ENCODE data around the gene ZBTB21.

Gene ZBTB21

DNA sequence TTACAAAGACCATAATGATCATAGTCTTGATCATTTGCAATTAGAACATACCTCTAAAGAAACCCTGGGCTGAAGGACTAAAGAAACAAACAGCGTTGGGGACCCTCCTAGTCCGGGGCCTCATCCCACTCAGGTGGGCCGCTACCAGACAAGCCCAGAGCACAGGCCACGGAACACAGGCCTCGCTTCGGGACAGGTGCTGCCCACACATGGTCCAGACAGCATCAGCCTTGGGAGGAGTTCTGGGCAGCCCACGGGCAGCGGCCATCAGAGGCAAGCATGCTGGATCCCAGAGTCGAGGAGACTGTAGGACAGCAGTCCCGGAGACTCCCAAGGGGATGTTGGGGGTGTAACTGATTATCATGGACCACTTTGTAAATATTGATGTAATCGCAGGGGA lies 61.3 kb downstream of the ZBTB21 start:
- no peak for DNase-seq

DNA sequence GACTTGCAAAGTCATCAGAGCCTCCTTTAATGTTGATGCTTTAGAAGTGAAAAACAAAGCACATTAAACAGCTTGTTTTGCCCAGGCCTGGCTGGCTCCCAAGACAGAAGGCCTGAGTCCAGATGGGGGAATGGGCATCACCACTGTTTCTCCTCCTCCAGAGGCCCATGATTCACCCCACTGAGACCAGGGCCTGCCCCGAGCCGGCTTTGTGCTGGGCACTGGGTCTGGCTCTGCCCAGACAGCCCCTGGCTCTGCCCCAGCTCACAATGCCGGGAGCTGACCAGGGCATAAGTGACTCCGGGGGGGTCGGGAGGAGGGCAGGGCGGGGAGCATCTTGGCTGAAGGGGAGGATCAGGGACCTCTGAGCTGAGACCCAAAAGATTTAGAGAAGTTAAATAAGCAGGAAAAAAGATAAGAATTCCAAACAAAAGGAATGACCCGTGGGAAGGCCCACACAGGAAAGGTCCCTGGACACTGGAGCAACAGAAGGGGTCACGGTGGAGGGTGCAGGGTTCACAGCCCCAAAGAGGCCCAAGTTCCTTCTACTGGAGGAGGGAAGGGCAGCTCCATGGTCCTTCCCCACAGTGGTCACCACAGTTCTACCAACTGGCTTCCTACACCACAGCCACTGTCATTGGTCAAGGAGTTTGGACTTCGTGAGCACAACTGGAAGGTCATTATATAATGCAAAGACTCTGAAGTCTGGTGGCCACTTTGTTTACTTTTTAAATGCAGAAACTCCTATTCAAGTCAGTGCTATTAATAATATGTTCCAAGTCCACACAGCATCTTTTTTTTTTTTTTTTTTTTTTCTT lies 61.9 kb downstream of the ZBTB21 start:
- peak; percentile 29 for DNase-seq

DNA sequence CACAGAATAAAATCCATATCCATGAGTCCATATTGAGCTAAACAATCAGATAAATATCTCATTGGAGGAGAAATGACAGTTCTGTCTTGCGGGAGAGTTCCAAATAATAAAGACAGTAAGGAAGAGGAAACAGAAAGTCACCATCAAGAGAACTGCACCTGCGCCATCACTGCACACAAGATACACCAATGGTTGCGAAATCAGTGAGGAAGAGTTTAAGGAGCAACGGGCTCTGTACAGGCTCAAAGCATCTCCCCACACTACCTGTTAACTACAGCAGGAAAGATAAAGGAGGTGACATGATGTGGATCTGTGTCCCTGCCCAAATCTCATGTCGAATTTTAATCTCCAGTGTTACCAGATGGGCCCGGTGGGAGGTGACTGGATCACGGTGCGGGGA lies 64.2 kb downstream of the ZBTB21 start:
- no peak for DNase-seq

DNA sequence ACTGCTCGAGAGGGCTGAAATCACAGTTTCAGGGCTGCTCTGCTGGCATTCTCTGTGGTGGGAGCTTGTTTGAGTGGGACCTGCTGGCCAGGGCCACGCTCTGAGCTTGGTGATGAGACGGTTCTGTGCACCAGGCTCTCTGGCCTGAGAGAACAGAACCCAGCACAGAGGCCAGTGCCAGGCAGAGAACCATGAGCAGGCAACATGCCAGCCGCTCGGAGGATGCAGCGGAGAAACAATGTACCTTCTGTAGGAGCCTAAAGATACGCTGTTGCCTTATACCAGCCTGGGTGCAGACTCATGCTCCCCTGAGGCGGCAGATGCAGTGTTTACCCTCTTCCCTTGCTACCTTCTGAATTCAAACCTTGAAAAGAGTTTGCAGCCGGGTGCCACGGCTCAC lies 66.3 kb downstream of the ZBTB21 start:
- DNase-seq: no peak

DNA sequence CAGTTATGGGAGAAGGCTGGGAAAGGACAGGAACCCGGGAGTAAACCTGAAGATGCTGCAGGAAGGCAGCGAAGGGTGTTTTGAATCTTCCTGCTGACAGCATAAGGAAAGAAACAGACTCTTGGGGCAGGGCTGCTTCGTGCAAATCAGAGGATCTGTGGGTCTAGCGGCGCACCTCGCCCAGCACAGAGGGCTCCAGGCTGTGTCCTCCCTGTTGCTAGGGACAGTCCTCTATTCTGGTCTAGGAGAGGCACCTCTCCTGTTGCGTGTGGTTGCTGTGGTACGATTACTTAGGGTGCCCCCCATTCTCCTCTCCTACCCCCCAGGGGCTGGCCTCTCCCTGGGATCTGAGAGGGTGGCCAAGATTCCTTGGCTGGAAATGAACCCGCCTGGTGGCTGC lies 67.7 kb downstream of the ZBTB21 start:
- no peak for DNase-seq

DNA sequence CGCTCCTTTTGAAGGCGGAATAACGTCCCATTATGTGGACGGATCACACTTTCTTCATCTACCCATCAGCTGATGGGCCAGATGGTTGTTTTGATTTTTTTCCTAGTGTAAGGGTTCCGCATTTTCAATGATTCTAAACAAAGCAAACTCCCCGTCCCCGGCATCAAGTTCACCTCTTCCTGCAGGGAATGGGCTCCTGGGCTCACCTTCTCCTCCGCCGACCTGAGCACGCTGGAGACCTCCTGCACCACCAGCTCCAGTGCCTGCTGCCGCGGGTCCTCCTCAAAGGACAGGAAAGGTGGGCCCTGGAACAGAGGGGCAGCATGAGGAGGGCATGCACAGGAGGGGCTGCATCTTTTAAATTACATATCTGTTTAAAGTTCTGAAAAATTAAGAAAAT lies 68.2 kb downstream of the ZBTB21 start:
- no peak for DNase-seq

DNA sequence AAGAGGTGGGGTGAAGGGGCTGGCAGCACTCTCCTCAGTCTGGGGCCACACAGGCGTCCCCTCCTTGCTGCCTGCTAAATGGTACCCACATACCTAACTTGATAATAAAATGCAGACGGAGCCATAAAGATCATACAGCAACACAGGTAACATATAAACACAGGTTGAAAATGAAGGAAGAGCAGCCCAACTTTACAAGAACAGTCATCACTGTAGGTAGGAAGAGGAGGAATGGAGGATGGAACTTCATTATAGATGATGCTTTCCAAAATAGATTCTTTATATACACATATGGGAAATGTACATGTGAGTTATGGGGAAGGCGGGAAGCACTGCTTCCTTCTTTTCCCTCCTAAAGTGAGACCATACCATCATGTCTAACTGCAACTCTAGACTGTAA lies 69.7 kb downstream of the ZBTB21 start:
- DNase-seq: no peak

DNA sequence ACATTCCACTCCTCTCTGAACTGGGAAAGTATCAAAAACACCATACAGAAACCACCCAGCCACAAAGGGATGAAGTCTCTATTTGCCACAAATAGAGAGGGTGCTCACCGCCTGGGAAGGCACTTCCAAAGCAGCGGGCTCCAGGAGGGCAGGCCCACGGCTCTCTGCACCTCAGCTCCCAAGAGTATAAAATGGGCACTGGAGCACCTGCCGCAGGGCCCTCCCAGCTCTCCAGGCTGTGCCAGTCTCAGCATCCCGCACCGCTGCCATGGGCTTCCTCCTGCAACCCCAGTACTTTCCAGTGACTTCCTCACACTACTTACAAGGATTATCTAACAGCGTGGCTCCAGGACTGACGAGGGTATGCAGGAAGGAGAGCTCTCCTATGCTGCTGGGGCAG lies 70.8 kb downstream of the ZBTB21 start:
- DNase-seq: no peak

Data from DMS 273 treated with DMSO at 0.1 percent for 48 hours (cell line).